Fibroblast of lung (primary cell): Measurements from ENCODE around the gene ASPHD2.
"Not testable (repeated sequence)": the region's sequence is repeated elsewhere in the genome, so short reads cannot be mapped to it uniquely, and the experiment has no call there.

ENCODE experiments used
- CTCF ChIP-seq, 2 donors: IDR thresholded peaks in 1 of 2; conservative IDR thresholded peaks in 1 of 2; 1 replicate in 1 of 2; 2 replicates in 1 of 2; pipeline ENCODE4 v1.5.1; 2011 to 2012; ENCODE audit warnings: low read length in 2 of 2, control low read depth in 1 of 2, inconsistent platforms in 1 of 2, low read depth in 1 of 2, mild to moderate bottlenecking in 1 of 2
- EZH2 ChIP-seq: IDR thresholded peaks from 2 replicates; pipeline ENCODE4 v1.5.1; 2012; ENCODE audit warnings: low read length, control low read depth, mild to moderate bottlenecking; ENCODE audit errors: missing control alignments

GRCh38 chr22:26408562-26409220, 20.4 kb upstream of the ASPHD2 start:
- not testable (repeated sequence) for TF ChIP-seq EZH2; CTCF (conservative IDR thresholded peaks at IDR 0.05 in 1 of 2, IDR thresholded peaks at IDR 0.05 in 1 of 2; ENCODE audit: low read depth in 1 of 2, low read length in 2 of 2)
